HG03064 (cell line): ENCODE measurements around the gene HMCN1.
A peak's percentile ranks its signal among the peaks of the same experiment; 100 is the strongest.
"Not testable (repeated sequence)": the region's sequence is repeated elsewhere in the genome, so short reads cannot be mapped to it uniquely, and the experiment has no call there.

Experiments
- ATAC-seq: cut with Tn5 transposase; IDR thresholded peaks from one replicate; pipeline ENCODE4 v1.9.1; 2021; ENCODE audit warnings: low read depth; ENCODE audit not compliant: unreplicated experiment

The HMCN1 gene

DNA sequence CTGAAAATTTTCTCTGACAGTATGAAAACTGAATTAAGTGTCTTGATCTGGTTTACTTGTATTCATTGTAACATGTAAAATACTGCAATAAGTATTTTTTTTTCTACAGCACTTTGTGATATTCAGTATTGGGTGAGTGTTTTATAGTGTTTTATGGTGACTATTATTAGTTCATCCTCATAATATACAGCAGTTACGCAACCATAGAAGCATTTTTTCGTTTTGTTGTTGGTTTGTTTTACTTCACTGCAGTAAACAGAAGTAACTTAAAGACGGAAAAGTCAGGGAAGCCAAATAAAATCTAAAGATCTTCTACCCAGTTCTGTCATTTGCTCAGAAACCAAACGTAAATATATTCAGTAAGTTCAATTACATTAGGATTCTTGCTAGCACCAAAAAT lies 390.8 kb downstream of the HMCN1 start:
- ATAC-seq: no peak

DNA sequence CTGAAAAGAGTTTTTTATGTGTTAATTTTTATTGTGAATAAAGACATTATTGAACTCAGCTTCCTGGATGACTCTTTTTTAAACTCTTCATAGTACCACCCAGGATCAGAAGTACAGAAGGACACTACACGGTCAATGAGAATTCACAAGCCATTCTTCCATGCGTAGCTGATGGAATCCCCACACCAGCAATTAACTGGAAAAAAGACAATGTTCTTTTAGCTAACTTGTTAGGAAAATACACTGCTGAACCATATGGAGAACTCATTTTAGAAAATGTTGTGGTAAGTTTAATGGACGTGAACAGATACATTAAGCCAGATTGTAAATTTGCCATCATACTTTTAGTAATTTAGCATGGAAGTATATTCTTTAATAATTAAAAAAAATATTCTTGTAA lies 391.3 kb downstream of the HMCN1 start:
- no peak for ATAC-seq

DNA sequence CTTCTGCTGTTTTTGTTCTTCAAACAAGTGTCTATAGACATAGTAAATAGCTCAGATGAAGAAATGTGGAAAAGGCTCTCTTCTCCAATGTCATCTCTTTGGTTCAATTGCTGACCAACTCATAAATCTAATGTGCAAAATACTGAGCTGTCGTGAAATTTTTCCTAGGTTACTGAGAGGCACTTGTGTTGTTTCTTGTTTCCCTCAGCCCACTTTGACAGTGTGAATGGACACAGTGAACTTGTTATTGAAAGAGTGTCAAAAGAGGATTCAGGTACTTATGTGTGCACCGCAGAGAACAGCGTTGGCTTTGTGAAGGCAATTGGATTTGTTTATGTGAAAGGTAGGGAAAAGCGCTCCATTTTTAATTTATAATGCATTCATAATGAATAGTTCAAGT lies 395.6 kb downstream of the HMCN1 start:
- ATAC-seq: no peak

DNA sequence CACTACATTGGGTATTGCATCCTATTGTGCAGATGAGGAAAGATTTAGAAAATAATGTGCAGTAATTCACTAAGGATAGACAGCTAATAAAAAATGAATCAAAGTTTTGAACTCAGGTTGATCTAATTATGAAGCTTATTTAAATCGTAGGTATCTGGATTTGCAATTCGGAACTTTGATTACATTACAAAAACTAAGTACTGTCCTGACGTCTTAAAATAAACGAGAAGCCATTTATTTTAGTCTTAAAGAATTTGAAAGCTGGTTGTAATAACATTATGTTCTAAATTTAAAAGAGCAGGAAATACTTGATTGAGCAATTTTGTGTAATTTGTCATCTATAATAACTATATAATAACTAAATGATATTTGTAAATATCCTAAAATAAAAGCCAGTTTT lies 404.9 kb downstream of the HMCN1 start:
- ATAC-seq: no peak

DNA sequence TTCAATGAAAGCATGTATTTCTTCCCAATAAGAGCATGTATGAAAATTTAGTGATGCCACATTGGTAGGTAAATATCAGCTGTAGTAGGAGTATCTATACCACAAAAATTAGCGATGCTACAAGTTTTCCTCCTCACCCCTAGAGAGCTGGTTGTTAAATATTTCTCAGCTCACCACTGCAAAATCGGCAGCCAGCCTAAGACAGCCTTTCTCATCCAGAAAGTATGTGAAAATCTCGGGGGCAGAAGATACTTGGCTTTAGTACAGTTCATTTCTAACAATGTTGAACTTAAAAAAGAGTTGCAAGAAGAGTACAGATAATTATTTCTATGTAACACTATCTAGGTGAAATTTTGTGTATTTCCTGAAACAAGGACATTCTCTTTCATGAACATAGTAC lies 405.5 kb downstream of the HMCN1 start:
- ATAC-seq: no peak

DNA sequence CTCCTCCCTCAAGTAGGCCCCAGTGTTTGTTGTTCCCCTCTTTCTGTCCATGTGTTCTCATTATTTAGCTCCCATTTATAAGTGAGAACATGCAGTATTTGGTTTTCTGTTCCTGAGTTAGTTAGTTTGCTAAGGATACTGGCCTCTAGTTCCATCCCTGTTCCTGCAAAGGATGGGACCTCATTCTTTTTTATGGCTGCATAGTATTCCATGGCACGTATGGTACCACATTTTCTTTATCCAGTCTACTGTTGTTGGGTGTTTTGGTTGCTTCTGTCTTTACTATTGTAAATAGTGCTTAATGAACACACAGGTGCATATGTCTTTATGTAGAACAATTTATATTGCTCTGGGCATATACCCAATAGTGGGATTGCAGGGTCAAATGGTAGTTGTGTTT lies 408.0 kb downstream of the HMCN1 start:
- ATAC-seq: no peak

DNA sequence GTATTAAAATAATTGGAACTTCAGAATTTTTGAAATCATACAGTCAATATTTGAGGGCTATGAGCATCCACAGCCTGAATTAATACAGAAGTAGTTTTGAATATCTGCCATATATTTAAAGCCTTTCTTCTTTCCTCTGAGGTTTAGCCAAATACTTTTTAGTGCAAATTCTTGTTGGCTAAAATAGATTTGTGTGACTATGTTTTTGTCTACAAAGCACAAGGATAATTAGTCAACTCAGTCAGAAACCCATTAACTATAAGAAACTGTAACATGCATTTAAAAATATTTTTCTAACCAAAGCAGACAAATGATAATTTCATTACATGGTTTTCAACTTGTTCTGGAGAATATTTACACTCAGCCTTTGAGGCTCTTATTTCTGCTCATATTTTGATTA lies 408.7 kb downstream of the HMCN1 start:
- no peak for ATAC-seq

DNA sequence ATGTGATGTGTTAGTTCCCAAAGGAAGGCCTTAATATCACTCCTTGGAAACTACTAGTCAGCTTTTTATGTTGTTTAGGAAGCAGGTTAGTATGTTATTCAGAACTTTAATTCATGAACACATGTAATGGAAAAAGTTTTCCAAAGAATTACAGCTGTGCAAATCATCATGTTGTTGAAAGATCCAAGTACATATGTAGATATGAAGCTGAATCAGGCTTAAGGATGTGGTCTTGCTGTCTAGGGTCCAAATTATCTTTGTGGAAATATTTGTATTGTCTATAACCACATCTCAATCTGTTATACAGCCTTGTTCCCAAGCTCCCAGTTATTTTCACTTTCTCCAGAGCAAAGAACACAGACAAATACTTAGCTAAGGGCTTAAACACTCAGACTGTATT lies 409.3 kb downstream of the HMCN1 start:
- no peak for ATAC-seq

DNA sequence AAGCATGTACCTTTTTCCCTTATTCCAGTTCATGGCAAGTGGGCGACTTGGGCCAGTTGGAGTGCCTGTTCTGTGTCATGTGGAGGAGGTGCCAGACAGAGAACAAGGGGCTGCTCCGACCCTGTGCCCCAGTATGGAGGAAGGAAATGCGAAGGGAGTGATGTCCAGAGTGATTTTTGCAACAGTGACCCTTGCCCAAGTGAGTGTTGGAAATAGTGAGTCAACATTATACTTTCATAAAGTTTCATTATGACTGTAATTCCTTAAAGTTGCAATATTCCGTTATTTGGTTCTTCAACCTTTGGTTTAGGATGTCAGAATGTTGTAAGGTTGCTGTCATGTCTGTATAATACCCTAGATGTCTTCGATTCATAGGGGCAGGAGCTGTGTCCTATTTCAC lies 410.3 kb downstream of the HMCN1 start:
- no peak for ATAC-seq

DNA sequence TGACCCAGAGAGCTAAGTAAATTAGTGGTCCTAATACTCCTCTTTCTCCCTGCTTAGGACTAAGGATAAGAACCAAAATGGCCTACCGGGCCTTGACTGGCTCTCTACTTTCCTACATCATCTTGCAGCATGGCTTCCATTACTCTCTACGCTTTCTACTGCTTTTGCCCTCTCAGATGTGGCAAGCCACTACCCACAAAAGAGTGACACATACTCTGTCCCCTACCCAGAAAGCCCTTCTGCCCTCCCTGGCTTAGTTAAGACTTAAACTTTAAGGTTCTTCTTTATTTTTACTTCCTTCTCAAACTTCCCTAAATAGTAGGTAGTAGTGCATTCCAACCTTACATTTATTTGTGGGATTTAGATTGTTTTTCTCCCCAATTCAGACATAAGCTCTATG lies 412.8 kb downstream of the HMCN1 start:
- ATAC-seq: no peak

DNA sequence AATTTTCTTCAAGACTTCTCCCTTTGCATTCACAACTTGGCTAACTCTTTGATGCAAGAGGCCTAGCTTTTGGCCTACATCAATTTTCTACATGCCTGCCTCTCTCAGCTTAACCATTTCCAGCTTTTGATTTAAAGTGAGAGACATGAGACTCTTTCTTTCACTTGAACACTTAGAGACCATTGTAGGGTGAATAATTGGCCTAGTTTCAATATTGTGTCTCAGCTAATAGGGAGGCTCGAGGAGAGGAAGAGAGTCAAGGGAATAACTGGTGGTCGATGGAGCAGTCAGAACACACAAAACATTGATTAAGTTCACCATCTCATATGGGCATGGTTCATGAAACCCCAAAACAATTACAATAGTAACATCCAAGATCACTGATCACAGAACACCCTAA lies 415.4 kb downstream of the HMCN1 start:
- no peak for ATAC-seq

DNA sequence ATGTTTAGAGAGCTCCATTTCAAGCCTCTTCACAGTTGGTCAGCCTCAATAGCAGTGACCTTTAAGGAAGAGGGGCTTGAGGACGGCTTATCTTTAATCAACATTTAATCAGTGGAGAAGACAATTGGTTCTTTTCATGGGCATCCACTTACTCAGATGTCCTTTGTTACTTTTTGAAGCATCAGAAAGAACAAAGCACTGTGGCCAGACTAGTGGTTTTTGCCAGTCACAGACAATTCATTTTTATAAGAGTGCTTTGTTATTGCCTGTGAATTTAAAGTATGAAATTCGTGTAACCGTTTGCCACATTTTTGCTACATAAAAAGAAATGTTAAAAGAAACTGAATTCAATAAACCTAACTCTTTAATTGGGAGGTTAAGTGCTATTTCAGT lies 418.0 kb downstream of the HMCN1 start:
- ATAC-seq: no peak

DNA sequence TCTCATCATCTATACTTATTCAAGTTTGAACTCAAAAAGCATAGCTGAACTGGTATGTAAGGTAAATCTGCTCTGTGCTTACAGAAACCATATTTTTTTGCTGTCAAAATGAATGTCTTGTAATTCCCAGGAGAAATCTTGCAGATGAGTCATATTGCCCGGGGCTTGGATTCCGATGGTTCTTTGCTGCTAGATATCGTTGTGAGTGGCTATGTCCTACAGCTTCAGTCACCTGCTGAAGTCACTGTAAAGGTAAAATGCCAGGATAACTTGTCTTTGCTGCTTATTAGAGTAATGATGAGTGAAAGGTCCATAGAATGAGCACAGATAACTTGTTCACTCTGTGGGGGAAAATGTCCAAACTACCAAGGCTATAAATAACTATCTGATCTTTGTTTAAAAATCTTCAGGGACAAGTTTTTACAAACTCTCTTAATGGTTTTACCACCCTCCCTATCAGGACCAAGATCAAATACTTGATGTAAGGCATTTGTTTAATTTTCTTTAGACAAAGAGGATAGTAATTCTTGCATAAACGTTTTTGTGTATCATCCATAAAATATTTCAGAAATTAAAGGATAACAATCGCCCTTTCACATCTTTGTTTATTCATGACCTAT lies 418.5 kb downstream of the HMCN1 start:
- no peak for ATAC-seq

DNA sequence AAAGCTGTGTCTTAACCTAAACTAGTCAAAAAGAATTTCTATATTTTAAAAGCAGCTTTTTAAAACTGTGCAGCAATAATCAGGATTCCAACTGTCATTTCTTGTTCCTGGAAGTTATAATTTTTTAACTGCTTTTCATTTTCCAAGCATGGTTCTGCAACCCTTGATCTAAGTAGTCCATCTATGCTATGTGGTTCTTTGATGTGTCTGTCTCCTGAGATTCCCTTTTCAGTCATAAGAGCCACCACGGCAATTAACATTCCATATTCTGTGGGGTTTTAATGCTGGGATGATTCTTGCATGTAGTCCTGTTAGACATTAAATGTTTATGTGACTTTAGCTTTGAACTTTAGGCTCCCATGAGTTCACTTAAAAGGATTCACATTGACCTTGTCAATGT lies 420.5 kb downstream of the HMCN1 start:
- ATAC-seq: no peak

DNA sequence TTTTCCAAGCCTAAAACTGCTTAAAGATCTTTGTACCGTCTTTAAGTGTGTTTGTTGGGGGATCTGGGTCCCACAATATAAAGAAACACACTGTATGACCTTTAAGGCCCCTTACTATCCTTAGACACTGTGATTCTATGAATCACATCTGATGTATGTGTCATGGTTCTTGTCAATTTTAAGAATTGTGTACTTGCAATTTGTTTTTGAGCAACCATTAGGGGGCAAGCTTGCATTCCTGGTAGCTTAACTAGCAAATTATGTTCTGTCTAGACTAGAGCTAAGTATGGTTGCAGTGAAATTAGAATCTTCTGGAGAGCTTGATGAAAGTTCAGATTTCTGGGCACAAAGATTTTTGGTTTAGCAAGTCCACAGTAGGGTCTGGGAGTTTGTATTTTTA lies 421.4 kb downstream of the HMCN1 start:
- ATAC-seq: no peak

DNA sequence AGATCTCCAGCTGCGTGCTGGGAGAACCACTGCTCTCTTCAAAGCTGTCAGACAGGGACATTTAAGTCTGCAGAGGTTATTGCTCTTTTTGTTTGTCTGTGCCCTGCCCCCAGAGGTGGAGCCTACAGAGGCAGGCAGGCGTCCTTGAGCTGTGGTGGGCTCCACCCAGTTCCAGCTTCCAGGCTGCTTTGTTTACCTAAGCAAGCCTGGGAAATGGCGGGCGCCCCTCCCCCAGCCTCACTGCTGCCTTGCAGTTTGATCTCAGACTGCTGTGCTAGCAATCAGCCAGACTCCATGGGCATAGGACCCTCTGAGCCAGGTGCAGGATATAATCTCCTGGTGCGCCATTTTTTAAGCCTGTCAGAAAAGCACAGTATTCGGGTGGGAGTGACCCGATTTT lies 428.7 kb downstream of the HMCN1 start:
- not testable (repeated sequence) for ATAC-seq

DNA sequence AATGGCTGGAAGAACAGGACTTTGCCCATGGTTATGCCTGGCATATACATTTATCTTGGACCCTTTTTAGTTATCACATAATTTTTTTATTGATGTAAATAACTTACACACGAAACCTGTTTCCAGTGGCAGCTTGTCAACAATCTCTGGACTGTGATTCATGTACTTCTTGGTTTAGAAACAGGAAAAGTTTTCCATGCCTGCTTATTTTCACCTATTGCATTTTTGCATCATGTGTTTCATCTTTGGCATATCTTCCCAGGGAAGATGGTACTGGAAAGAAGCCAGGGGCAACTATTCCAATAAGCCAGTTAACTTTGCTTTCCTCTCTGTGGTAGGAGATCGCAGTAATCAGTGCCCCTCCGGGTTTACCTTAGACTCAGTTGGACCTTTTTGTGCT lies 430.6 kb downstream of the HMCN1 start:
- ATAC-seq: no peak

DNA sequence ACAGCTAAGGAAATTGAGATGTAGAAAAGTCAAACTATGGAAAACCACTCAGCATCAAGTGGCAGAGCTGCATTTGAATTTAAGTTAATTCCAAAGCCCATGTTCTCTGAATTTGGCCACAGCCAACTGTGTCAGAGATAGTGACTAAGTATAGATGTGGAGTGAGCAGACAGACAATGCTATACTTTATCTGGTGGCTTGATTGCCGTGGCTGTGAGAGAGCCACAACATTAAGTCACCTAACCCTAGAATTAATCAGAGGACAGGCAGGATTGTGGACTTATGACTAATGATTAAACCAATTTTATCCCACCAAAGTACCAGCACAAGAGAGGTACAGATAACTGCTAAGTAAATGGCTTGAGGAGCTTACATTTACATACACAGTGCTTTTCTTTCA lies 431.1 kb downstream of the HMCN1 start:
- ATAC-seq: no peak

DNA sequence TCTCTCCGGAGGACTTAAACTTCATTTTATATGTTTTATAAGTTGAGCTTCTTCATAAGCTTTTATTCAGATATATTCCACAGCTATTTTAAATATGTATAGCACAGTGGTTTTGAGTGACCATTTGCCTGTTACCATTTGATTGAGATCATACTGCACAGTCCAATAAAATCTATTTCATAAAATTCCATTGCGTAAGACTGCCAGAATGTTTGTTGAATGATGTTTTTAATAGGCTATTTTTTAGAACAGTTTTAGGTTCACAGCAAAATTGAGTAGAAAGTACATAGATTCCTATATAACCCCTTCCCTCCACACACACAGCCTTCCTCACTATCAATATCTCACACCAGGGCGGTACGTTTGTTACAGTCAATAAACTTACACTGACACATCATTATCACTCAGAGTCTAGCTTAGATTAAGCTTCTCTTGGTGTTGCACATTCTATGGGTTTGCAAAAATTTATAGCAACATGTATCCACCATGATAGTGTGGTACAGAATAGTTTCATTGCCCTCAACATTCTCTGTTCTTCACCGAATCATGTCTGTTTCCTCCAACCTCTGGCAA lies 433.0 kb downstream of the HMCN1 start:
- ATAC-seq: no peak

DNA sequence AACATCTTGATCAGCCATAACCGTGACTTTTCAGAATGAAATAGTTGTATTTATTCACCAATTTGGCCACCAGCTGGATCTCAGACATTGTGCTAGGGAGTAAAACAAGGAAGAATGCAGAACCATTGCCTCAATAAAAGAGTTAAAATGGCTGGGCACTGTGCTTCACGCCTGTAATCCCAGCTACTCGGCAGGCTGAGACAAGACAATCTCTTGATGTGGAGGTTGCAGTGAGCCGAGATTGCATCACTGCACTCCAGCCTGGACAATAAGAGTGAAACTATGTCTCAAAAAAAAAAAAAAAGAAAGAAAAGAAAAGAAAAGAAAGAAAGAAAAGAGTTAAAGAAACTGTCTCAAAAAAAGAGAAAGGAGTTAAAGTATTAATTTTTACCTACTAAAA lies 441.4 kb downstream of the HMCN1 start:
- ATAC-seq: no peak

DNA sequence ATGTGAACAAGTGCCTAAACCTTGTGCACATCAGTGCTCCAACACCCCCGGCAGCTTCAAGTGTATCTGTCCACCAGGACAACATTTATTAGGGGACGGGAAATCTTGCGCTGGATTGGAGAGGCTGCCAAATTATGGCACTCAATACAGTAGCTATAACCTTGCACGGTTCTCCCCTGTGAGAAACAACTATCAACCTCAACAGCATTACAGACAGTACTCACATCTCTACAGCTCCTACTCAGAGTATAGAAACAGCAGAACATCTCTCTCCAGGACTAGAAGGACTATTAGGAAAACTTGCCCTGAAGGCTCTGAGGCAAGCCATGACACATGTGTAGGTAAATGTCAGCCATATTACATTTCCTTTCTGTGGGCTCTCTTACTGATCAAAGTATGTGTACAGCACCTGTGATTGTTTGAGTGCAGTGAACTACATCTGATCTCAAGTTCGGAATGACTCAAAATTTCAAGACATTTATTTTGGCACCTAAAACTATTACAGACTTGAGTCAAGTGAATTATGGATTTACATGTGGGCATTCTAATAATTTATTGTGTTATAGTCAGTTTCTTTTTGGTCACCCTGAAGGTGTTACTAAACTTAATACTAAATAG lies 444.3 kb downstream of the HMCN1 start:
- ATAC-seq: no peak

DNA sequence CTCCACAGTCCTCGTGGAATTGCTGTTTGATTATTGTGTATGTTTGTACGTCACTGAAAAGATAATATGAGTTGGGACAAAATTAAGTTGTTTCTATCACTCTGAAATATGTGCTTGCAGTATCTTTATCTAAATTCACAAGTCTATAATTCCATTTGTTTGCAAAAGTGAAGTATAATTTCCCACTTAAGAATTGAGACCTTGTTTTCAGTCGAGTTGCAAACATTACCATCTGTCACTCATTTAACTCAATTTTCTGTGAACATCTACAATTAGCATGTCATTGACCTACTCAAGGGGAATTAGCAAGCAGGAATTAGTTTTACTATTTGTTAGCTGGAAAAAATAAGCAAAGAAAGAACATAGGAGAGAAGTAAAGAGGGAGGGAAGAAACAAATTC lies 445.0 kb downstream of the HMCN1 start:
- ATAC-seq: no peak

DNA sequence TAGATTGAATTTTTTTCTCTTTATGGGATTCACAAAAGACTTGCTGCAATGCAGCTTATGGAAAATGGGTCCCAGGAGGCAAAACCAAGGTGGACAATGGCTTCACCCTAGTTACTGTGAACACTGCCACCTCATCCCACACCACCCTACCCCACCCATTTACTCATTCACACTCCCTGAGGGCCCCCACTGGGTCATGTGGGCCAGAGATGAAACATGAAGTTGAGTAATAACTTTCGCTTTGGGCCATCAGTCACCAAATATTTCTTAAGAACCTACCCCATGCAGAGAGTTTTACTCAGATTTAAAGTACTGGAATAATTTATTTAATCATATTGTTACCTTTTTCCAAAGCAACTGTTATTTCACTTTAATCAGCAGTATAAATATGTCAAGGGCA lies 449.0 kb downstream of the HMCN1 start:
- peak; percentile 56 for ATAC-seq
